ENCODE results near the gene MAP3K19.

The MAP3K19 gene

DNA sequence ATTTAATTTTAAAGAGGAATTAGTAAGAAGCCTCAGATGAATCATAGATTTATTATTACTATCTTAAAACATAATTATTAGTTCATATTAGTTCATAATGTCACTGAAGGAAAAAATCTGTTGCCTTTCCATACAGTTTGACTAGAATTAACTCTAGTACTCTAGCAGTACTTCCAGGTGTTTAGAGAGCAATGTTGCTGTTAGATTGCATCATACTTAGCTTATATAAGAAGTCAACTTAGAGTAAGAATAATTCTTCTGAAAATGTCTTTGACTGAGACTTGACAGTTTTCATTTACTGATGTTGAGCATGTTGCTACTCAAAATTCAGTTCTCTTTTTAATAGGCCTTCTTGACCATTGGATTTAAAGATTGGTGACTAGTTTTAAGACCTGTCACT is 9.5 kb upstream of the MAP3K19 start:
- peaks cover 6% of the 10 kb centered on the region for H3K79me1 ChIP-seq (ENCODE audit: low read length)
- no peak overlapping the region for H4K5ac ChIP-seq (ENCODE audit: low read length)
- H3K4me2 ChIP-seq (ENCODE audit: low read length), result no peak overlapping the region
- H2BK15ac ChIP-seq (replicated peaks; ENCODE audit: low read depth), result no peak overlapping the region
- H3K56ac ChIP-seq (ENCODE audit: low read length), result no peak overlapping the region
- peak; percentile 26 for DNase-seq
- no peak overlapping the region for H3K9ac ChIP-seq (ENCODE audit: low read length)
- H3K18ac ChIP-seq (ENCODE audit: low read length), result no peak overlapping the region
- H3K23ac ChIP-seq (ENCODE audit: low read length), result no peak overlapping the region
- no peak overlapping the region for H3K4ac ChIP-seq (ENCODE audit: low read depth, low read length)
- peaks cover 2% of the 10 kb centered on the region for H3K4me1 ChIP-seq (ENCODE audit: control insufficient read depth, low read depth, low read length)
- H4K8ac ChIP-seq (ENCODE audit: low read depth, low read length), result no peak overlapping the region
- H3K4me3 ChIP-seq (ENCODE audit: low read length), result no peak overlapping the region
- no peak overlapping the region for H3K27ac ChIP-seq (ENCODE audit: low read depth, low read length)
- H2AK5ac ChIP-seq (ENCODE audit: low read length), result no peak overlapping the region
- H2BK120ac ChIP-seq (ENCODE audit: low read depth, low read length), result no peak overlapping the region
- no peak overlapping the region for H2BK5ac ChIP-seq (ENCODE audit: low read length)
- H3K36me3 ChIP-seq (ENCODE audit: control insufficient read depth, insufficient read depth, low read length), result no peaks in the 10 kb centered on the region
- no peaks in the 10 kb centered on the region for H3K27me3 ChIP-seq (ENCODE audit: insufficient read depth, low read length, poor library complexity)
- peaks cover 21% of the 10 kb centered on the region for H3K79me2 ChIP-seq (ENCODE audit: control insufficient read depth, insufficient read depth, low read length)

DNA sequence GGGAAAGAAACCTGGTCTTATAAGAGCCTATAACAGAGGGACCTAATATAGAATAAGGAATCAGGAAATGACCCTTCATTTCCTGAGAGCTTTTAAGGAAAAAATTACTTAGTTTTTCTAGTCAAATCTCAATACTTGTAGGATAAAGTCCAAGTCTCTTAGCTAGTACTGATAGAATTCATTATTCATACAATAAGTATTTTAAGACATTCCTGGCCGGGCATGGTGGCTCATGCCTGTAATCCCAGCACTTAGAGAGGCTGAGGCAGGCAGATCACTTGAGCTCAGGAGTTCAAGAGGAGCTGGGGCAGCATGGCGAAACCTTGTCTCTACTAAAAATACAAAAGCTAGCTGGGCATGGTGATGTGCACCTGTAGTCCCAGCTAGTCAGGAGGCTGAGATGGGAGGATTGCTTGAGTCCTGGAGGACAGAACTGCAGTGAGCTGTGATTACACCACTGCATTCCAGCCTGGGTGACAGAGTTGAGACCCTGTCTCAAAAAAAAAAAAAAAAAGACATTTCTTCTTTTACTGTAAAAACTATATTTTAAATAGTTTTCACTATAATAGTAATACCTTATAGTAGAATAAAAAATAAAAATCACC is 8.0 kb upstream of the MAP3K19 start:
- H3K4me3 ChIP-seq (ENCODE audit: low read length), result no peak overlapping the region
- H3K4me1 ChIP-seq (ENCODE audit: control insufficient read depth, low read depth, low read length), result peaks cover 2% of the 10 kb centered on the region
- no peak overlapping the region for H2AK5ac ChIP-seq (ENCODE audit: low read length)
- no peak overlapping the region for H3K4me2 ChIP-seq (ENCODE audit: low read length)
- no peak overlapping the region for H2BK15ac ChIP-seq (replicated peaks; ENCODE audit: low read depth)
- H3K23ac ChIP-seq (ENCODE audit: low read length), result no peak overlapping the region
- no peak overlapping the region for H3K9ac ChIP-seq (ENCODE audit: low read length)
- no peak overlapping the region for H4K5ac ChIP-seq (ENCODE audit: low read length)
- no CpG with 5 or more reads among the region's 2 CpGs for WGBS (ENCODE audit: extremely low coverage, insufficient coverage, low lambda C conversion rate)
- H3K79me2 ChIP-seq (ENCODE audit: control insufficient read depth, insufficient read depth, low read length), result peaks cover 21% of the 10 kb centered on the region
- no peak overlapping the region for H3K56ac ChIP-seq (ENCODE audit: low read length)
- H4K8ac ChIP-seq (ENCODE audit: low read depth, low read length), result no peak overlapping the region
- H3K18ac ChIP-seq (ENCODE audit: low read length), result no peak overlapping the region
- DNase-seq, result no peak
- H3K27ac ChIP-seq (ENCODE audit: low read depth, low read length), result no peak overlapping the region
- H3K36me3 ChIP-seq (ENCODE audit: control insufficient read depth, insufficient read depth, low read length), result no peaks in the 10 kb centered on the region
- peaks cover 6% of the 10 kb centered on the region for H3K79me1 ChIP-seq (ENCODE audit: low read length)
- no peak overlapping the region for H3K4ac ChIP-seq (ENCODE audit: low read depth, low read length)
- no peak overlapping the region for H2BK5ac ChIP-seq (ENCODE audit: low read length)
- H3K27me3 ChIP-seq (ENCODE audit: insufficient read depth, low read length, poor library complexity), result no peaks in the 10 kb centered on the region
- no peak overlapping the region for H2BK120ac ChIP-seq (ENCODE audit: low read depth, low read length)

DNA sequence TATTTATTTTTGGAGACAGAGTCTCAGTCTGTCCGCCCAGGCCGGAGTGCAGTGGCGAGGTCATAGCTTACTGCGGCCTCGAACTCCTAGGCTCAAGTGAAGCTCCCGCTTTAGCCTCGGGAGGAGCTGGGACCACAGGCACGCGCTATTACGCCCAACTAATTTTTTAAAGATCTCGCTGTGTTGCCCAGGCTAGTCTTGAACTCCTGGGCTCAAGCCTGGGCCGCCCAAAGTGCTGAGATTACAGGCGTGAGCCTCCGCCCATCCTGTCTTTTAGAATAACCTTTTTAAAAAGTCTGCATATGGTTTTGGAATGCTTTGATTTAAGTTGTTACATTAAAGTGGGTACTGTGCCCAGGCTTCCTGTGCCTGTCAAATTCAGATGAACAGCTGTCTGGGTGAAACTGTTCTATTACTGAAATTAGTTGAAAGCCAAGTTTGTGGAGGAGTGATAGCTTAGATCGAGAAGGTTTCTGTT is 5.8 kb upstream of the MAP3K19 start:
- no peak overlapping the region for H2BK120ac ChIP-seq (ENCODE audit: low read depth, low read length)
- H4K8ac ChIP-seq (ENCODE audit: low read depth, low read length), result no peak overlapping the region
- H3K56ac ChIP-seq (ENCODE audit: low read length), result peak overlapping the region; percentile 90
- H3K79me2 ChIP-seq (ENCODE audit: control insufficient read depth, insufficient read depth, low read length), result peaks cover 21% of the 10 kb centered on the region
- no peak overlapping the region for H4K5ac ChIP-seq (ENCODE audit: low read length)
- no CpG with 5 or more reads among the region's 15 CpGs for WGBS (ENCODE audit: extremely low coverage, insufficient coverage, low lambda C conversion rate)
- no peaks in the 10 kb centered on the region for H3K36me3 ChIP-seq (ENCODE audit: control insufficient read depth, insufficient read depth, low read length)
- no peak overlapping the region for H2AK5ac ChIP-seq (ENCODE audit: low read length)
- H3K18ac ChIP-seq (ENCODE audit: low read length), result no peak overlapping the region
- no peaks in the 10 kb centered on the region for H3K27me3 ChIP-seq (ENCODE audit: insufficient read depth, low read length, poor library complexity)
- no peak overlapping the region for H3K23ac ChIP-seq (ENCODE audit: low read length)
- peak overlapping the region; percentile 69 for H3K4me3 ChIP-seq (ENCODE audit: low read length)
- H3K4me1 ChIP-seq (ENCODE audit: control insufficient read depth, low read depth, low read length), result peaks cover 2% of the 10 kb centered on the region
- H2BK15ac ChIP-seq (replicated peaks; ENCODE audit: low read depth), result no peak overlapping the region
- H3K4ac ChIP-seq (ENCODE audit: low read depth, low read length), result no peak overlapping the region
- H2BK5ac ChIP-seq (ENCODE audit: low read length), result no peak overlapping the region
- peaks cover 6% of the 10 kb centered on the region for H3K79me1 ChIP-seq (ENCODE audit: low read length)
- DNase-seq, result peak; percentile 35
- H3K9ac ChIP-seq (ENCODE audit: low read length), result peak overlapping the region; percentile 85
- H3K27ac ChIP-seq (ENCODE audit: low read depth, low read length), result no peak overlapping the region
- peak overlapping the region; percentile 91 for H3K4me2 ChIP-seq (ENCODE audit: low read length)

DNA sequence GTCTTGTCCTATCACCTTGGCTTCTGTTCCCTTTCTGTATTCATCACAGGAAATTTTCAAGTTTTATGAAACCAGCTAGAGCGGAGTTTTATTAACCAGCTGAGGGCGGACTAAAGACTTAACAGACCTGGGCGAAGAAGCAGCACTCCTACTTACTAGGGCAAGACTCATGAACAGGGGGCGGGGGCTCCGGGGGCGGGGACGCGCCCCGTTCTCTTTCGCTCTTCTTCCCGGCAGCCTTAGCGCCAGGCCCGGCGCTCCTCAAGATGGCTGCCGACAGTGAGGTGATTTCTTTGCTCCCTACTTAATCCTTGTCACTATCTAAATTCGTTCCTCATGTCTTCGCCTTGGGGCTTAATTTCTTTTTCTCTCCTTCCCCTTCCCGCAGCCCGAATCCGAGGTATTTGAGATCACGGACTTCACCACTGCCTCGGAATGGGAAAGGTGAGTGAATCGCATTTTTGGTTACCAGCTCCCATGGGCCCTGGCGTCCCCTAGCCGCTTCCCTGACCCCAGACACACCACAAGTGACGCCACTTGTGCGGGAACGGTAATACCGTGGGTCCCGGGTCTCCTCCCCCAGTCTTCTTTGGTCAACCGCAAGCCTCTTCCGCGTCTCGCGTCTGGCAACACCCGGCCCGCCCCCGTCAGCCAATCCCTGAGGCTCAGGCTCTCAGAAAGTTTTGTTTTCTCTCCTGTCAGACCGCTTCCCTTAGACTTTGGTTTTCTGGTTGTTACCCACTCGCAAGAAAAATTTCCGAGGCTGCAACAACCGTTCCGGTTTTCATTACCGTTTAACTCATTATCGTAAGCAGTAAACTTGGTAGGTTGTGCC is 5.0 kb upstream of the MAP3K19 start, which contains the start of gene RAB3GAP1:
TSS of gene RAB3GAP1 (plus strand) at position 251 of the 835 bp plus-strand sequence. CDS start at position 267, 16 bp downstream.
- H2BK120ac ChIP-seq (ENCODE audit: low read depth, low read length), result peak within 1 kb of the TSS; percentile 3
- peaks cover 6% of the 10 kb centered on the region for H3K79me1 ChIP-seq (ENCODE audit: low read length)
- WGBS (ENCODE audit: extremely low coverage, insufficient coverage, low lambda C conversion rate), result no CpG with 5 or more reads among the region's 45 CpGs
- no peak within 1 kb of the TSS for H2BK15ac ChIP-seq (replicated peaks; ENCODE audit: low read depth)
- H3K18ac ChIP-seq (ENCODE audit: low read length), result peak within 1 kb of the TSS; percentile 99
- no peak within 1 kb of the TSS for H4K5ac ChIP-seq (ENCODE audit: low read length)
- H3K4me3 ChIP-seq (ENCODE audit: low read length), result peak within 1 kb of the TSS; percentile 69
- H3K36me3 ChIP-seq (ENCODE audit: control insufficient read depth, insufficient read depth, low read length), result no peaks in the 10 kb centered on the region
- H3K27ac ChIP-seq (ENCODE audit: low read depth, low read length), result no peak within 1 kb of the TSS
- H3K9ac ChIP-seq (ENCODE audit: low read length), result peak within 1 kb of the TSS; percentile 85
- no peak within 1 kb of the TSS for H4K8ac ChIP-seq (ENCODE audit: low read depth, low read length)
- no peak within 1 kb of the TSS for H3K4ac ChIP-seq (ENCODE audit: low read depth, low read length)
- H2BK5ac ChIP-seq (ENCODE audit: low read length), result peak within 1 kb of the TSS; percentile 64
- no peaks in the 10 kb centered on the region for H3K27me3 ChIP-seq (ENCODE audit: insufficient read depth, low read length, poor library complexity)
- peaks cover 2% of the 10 kb centered on the region for H3K4me1 ChIP-seq (ENCODE audit: control insufficient read depth, low read depth, low read length)
- H3K4me2 ChIP-seq (ENCODE audit: low read length), result peak within 1 kb of the TSS; percentile 91
- DNase-seq, result peak; percentile 93
- H3K79me2 ChIP-seq (ENCODE audit: control insufficient read depth, insufficient read depth, low read length), result peaks cover 21% of the 10 kb centered on the region
- peak within 1 kb of the TSS; percentile 90 for H3K56ac ChIP-seq (ENCODE audit: low read length)
- H2AK5ac ChIP-seq (ENCODE audit: low read length), result no peak within 1 kb of the TSS
- no peak within 1 kb of the TSS for H3K23ac ChIP-seq (ENCODE audit: low read length)

DNA sequence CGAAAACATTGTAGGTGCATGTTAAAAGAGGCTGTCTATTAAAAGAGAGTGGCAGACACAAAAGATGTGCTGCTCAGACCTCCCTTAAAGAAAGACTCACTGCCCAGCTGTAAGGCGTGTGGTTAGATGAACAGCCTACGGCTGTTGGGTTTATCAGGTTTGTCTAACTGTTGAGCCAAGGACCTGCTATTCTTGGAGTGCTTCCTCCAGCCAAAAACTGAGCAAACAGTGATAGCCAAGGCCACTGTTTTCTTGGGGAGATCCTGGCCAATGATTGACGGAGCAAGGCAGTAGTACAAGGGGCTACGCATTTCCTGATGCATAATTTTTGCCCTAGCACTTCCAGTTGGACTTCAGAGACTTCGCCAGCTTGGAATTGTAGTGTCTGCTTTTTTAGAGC is 3.4 kb upstream of the MAP3K19 start:
- Histone ChIP-seq H2BK5ac (ENCODE audit: low read length) (no peak overlapping the region), H3K36me3 (ENCODE audit: control insufficient read depth, insufficient read depth, low read length) (no peaks in the 10 kb centered on the region), H3K4me2 (ENCODE audit: low read length) (no peak overlapping the region), H4K5ac (ENCODE audit: low read length) (no peak overlapping the region), H3K79me2 (ENCODE audit: control insufficient read depth, insufficient read depth, low read length) (peaks cover 19% of the 10 kb centered on the region), H2AK5ac (ENCODE audit: low read length) (no peak overlapping the region), H3K4ac (ENCODE audit: low read depth, low read length) (no peak overlapping the region), H2BK120ac (ENCODE audit: low read depth, low read length) (no peak overlapping the region), H3K18ac (ENCODE audit: low read length) (no peak overlapping the region), H3K4me1 (ENCODE audit: control insufficient read depth, low read depth, low read length) (peaks cover 2% of the 10 kb centered on the region), H3K4me3 (ENCODE audit: low read length) (no peak overlapping the region), H3K27me3 (ENCODE audit: insufficient read depth, low read length, poor library complexity) (no peaks in the 10 kb centered on the region), H4K8ac (ENCODE audit: low read depth, low read length) (no peak overlapping the region), H3K27ac (ENCODE audit: low read depth, low read length) (no peak overlapping the region), H3K56ac (ENCODE audit: low read length) (no peak overlapping the region), H3K9ac (ENCODE audit: low read length) (no peak overlapping the region), H2BK15ac (replicated peaks; ENCODE audit: low read depth) (no peak overlapping the region), H3K79me1 (ENCODE audit: low read length) (peaks cover 6% of the 10 kb centered on the region), H3K23ac (ENCODE audit: low read length) (no peak overlapping the region)
- WGBS (ENCODE audit: extremely low coverage, insufficient coverage, low lambda C conversion rate), result no CpG with 5 or more reads among the region's 6 CpGs
- no peak for DNase-seq
